ENCODE results near the gene COBL.

DNA sequence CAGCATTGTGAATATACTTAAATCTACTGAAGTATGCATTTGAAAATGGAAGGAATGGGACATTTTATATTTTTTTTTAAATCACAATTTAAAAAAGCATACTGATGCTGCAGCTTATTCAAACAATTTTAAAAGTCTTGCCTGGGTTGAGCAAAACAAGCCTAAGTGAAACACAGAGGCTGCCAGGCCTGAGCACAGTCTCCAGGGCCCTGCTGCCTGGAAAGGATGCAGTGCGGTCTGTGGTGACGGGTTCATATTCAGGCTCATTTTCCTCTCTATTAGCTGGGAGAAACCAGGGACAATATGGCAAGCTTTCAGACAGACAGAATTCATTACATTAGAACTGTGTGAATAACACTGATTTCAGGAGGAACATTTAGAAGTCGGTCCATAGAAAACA lies 251.9 kb downstream of the COBL start:
- TF ChIP-seq, protein P1, sequence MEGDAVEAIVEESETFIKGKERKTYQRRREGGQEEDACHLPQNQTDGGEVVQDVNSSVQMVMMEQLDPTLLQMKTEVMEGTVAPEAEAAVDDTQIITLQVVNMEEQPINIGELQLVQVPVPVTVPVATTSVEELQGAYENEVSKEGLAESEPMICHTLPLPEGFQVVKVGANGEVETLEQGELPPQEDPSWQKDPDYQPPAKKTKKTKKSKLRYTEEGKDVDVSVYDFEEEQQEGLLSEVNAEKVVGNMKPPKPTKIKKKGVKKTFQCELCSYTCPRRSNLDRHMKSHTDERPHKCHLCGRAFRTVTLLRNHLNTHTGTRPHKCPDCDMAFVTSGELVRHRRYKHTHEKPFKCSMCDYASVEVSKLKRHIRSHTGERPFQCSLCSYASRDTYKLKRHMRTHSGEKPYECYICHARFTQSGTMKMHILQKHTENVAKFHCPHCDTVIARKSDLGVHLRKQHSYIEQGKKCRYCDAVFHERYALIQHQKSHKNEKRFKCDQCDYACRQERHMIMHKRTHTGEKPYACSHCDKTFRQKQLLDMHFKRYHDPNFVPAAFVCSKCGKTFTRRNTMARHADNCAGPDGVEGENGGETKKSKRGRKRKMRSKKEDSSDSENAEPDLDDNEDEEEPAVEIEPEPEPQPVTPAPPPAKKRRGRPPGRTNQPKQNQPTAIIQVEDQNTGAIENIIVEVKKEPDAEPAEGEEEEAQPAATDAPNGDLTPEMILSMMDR (IDR thresholded peaks at IDR 0.05): no peak
- no peak for TF ChIP-seq POLR2AphosphoS5 (IDR thresholded peaks at IDR 0.05)
- TF ChIP-seq POLR2A (IDR thresholded peaks at IDR 0.05): no peak
